GM19395 (cell line): Measurements from ENCODE around the gene BCL7C.
"Not testable (repeated sequence)": the region's sequence is repeated elsewhere in the genome, so short reads cannot be mapped to it uniquely, and the experiment has no call there.

Experiments
- ATAC-seq: cut with Tn5 transposase; IDR thresholded peaks from one replicate; pipeline ENCODE4 v1.9.1; 2021; ENCODE audit warnings: mild to moderate bottlenecking, moderate library complexity; ENCODE audit not compliant: unreplicated experiment

Gene BCL7C

GRCh38 chr16:30874244-30874820, 19.5 kb downstream of the BCL7C start:
- no peak for ATAC-seq

GRCh38 chr16:30870904-30871303, 23.0 kb downstream of the BCL7C start:
- no peak for ATAC-seq

- no peak for ATAC-seq
Observed at GRCh38 chr16:30867747-30868146, 26.1 kb downstream of the BCL7C start.

GRCh38 chr16:30866031-30866430, 27.8 kb downstream of the BCL7C start:
- no peak for ATAC-seq

GRCh38 chr16:30863178-30863577, 30.7 kb downstream of the BCL7C start:
- not testable (repeated sequence) for ATAC-seq

- ATAC-seq: not testable (repeated sequence)
Observed at GRCh38 chr16:30860729-30861128, 33.1 kb downstream of the BCL7C start.

- ATAC-seq: no peak
Observed at GRCh38 chr16:30858829-30859423, 35.0 kb downstream of the BCL7C start.

GRCh38 chr16:30858111-30858495, 35.8 kb downstream of the BCL7C start:
- ATAC-seq: no peak

GRCh38 chr16:30853758-30854157, 40.1 kb downstream of the BCL7C start:
- no peak for ATAC-seq

GRCh38 chr16:30850246-30850645, 43.6 kb downstream of the BCL7C start:
- ATAC-seq: no peak

GRCh38 chr16:30846649-30847402, 47.1 kb downstream of the BCL7C start:
- no peak for ATAC-seq

GRCh38 chr16:30844671-30845449, 49.0 kb downstream of the BCL7C start:
- peak; percentile 78 for ATAC-seq

- no peak for ATAC-seq
Observed at GRCh38 chr16:30844346-30844670, 49.6 kb downstream of the BCL7C start.

- no peak for ATAC-seq
Observed at GRCh38 chr16:30843501-30843900, 50.4 kb downstream of the BCL7C start.

GRCh38 chr16:30842971-30843370, 50.9 kb downstream of the BCL7C start:
- no peak for ATAC-seq

GRCh38 chr16:30841332-30841731, 52.5 kb downstream of the BCL7C start:
- ATAC-seq: no peak

- ATAC-seq: no peak
Observed at GRCh38 chr16:30840611-30841010, 53.3 kb downstream of the BCL7C start.

- ATAC-seq: no peak
Observed at GRCh38 chr16:30839523-30840227, 54.2 kb downstream of the BCL7C start.

- no peak for ATAC-seq
Observed at GRCh38 chr16:30838876-30839471, 54.9 kb downstream of the BCL7C start.

GRCh38 chr16:30837904-30838303, 56.0 kb downstream of the BCL7C start:
- ATAC-seq: no peak
